Measurements from ENCODE around the gene ZMYM5.

DNA sequence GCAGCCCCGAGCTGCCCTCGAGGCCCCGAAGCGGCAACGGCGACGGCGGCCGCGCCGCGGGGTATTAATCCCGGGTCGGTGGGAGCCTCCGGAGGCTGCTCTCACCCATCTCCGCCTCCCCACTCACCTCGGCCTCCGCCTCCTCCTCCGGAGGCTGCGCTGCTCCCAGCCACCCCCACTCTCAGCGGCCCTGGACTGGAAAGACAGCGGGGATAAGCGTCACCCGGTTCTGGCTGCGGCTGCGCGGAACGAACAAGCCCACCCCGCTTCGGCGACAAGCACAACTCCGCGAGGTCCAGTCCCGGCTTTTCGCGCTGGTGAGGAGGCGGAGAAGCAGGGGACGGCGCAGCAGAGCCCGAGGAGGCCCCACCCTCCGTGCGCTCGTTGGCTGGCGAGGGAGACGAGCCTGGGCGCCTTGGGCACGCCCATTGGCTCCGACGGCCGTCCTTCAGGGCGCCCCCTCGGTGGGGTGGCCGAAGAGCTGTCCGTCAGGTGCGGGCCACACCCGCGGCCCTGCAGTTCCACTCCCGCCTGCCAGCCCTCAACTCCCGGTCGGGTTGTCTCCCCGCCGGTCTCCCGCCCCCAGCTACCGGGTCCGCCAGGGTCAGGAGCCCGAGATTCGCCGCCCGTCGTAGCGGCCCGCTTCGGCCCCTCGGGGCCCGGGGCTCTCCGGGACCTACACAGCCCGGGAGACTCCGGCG, at the start of gene ZMYM5:
- TF ChIP-seq, protein P1, sequence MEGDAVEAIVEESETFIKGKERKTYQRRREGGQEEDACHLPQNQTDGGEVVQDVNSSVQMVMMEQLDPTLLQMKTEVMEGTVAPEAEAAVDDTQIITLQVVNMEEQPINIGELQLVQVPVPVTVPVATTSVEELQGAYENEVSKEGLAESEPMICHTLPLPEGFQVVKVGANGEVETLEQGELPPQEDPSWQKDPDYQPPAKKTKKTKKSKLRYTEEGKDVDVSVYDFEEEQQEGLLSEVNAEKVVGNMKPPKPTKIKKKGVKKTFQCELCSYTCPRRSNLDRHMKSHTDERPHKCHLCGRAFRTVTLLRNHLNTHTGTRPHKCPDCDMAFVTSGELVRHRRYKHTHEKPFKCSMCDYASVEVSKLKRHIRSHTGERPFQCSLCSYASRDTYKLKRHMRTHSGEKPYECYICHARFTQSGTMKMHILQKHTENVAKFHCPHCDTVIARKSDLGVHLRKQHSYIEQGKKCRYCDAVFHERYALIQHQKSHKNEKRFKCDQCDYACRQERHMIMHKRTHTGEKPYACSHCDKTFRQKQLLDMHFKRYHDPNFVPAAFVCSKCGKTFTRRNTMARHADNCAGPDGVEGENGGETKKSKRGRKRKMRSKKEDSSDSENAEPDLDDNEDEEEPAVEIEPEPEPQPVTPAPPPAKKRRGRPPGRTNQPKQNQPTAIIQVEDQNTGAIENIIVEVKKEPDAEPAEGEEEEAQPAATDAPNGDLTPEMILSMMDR (IDR thresholded peaks at IDR 0.05) = peak in 2 of 4 experiments; percentile 24 to 28
- peak; percentile 90 to 95 for TF ChIP-seq POLR2A (IDR thresholded peaks at IDR 0.05)

Measured in uterus (tissue), 2 donors.